Vagina (tissue), 2 donors: ENCODE measurements around the gene COL18A1. TPM values are rescaled to one million over a fixed set of nuclear protein-coding genes. Genes with fewer than 3 reads are reported as not detected.

Experiments
- DNase-seq, 2 donors: peaks; one replicate each; pipeline ENCODE4 v3.0.0-alpha.2; 2017; ENCODE audit errors: extremely low spot score in 2 of 2
- H3K27ac ChIP-seq: fragments of 200-600 bp; sonication (generic); one replicate; pipeline ENCODE4 v1.5.1; 2019
- H3K27me3 ChIP-seq: fragments of 200-600 bp; sonication (generic); one replicate; pipeline ENCODE4 v1.5.1; 2019
- H3K36me3 ChIP-seq, 2 donors: fragments of 200-600 bp; sonication (generic); one replicate each; pipeline ENCODE4 v1.5.1; 2017 to 2019
- H3K4me1 ChIP-seq: fragments of 200-600 bp; sonication (generic); one replicate; pipeline ENCODE4 v1.5.1; 2019
- H3K4me3 ChIP-seq, 2 donors: fragments of 200-600 bp; sonication (generic); 1 replicate in 1 of 2; 2 replicates in 1 of 2; pipeline ENCODE4 v1.5.1; 2016 to 2019
- H3K9me3 ChIP-seq: fragments of 200-600 bp; sonication (generic); one replicate; pipeline ENCODE4 v1.5.1; 2019
- POLR2A ChIP-seq, 2 donors: fragments of 450-650 bp; IDR thresholded peaks; one replicate each; pipeline ENCODE4 v1.6.1; 2017; ENCODE audit warnings: antibody characterized with exemption in 2 of 2, mild to moderate bottlenecking in 2 of 2, moderate library complexity in 2 of 2
- POLR2AphosphoS5 ChIP-seq, 2 donors: sonication (generic); formaldehyde crosslinking; IDR thresholded peaks; one replicate each; pipeline ENCODE4 v1.9.0; 2017; ENCODE audit warnings: antibody characterized with exemption in 2 of 2, mild to moderate bottlenecking in 2 of 2, low read depth in 1 of 2; ENCODE audit not compliant: insufficient read depth in 1 of 2
- intact Hi-C: fragments of 100-400 bp; cut with DNase I; formaldehyde crosslinking; loops from one replicate; pipeline ENCODE4 v1.15.1; 2023
- total RNA-seq: library from RNA; depleted of rRNA; stranded (reverse); fragments of >200 nt; gene quantifications from one replicate; pipeline ENCODE4 v1.2.3, GENCODE V29; 2016
- TF ChIP-seq, protein P1 (sequence below), 3 experiments: fragments of 450-650 bp in 2 of 3; fragments of 200-600 bp in 1 of 3; sonication (generic) in 1 of 3; IDR thresholded peaks; one replicate each; pipeline ENCODE4 v1.5.1; 2017 to 2019; ENCODE audit warnings: antibody characterized with exemption in 3 of 3, mild to moderate bottlenecking in 2 of 3, moderate library complexity in 2 of 3

The COL18A1 gene
- total RNA-seq, 1 donor from 2014 or later: 86.7 TPM

DNA sequence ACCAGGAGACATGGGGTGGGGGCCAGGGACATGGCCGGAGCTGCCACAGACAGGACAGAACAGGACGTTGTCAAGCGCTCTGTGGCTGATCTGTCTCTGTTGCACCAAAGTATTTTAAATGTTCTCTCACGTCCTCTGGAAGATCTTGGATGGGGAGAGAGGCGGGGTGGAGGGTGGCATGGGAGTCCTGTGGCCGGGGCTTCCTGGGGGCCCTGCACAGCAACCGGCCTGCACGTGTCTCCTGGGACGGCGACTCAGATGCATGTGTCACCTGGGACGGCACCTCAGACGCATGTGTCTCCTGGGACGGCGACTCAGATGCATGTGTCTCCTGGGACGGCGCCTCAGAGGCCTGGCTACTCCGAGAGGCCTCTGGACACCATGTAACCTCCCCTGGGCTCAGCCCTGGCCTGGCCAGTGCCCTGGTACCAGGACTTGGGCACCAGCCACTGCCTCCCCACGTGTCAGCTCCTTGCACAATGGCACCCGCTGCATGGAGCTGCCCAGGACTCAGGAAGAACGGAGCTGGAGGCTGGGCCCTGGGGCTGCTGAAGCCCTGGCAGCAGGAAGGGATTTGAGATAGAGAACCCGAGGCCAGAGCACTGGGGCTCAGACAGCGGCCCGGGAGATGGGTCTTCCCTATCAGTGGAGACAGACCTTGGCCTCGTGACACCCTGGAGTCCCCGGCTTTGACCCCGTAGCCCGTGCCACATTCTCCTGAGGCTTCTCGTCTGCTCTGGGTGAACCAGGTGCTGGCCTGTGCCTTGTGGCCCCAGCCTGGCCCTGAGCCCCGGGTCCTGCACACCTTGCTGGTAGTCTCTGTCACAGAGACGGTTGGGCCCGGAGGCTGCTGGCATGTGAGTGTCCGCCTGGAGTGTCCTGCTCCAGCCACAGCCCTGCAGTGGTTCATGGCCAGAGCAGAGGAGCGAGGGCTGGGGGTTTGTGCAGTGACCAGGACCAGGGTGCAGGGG lies 152.0 kb downstream of the COL18A1 start:
- no peak overlapping the region for H3K27ac ChIP-seq
- TF ChIP-seq, protein P1, sequence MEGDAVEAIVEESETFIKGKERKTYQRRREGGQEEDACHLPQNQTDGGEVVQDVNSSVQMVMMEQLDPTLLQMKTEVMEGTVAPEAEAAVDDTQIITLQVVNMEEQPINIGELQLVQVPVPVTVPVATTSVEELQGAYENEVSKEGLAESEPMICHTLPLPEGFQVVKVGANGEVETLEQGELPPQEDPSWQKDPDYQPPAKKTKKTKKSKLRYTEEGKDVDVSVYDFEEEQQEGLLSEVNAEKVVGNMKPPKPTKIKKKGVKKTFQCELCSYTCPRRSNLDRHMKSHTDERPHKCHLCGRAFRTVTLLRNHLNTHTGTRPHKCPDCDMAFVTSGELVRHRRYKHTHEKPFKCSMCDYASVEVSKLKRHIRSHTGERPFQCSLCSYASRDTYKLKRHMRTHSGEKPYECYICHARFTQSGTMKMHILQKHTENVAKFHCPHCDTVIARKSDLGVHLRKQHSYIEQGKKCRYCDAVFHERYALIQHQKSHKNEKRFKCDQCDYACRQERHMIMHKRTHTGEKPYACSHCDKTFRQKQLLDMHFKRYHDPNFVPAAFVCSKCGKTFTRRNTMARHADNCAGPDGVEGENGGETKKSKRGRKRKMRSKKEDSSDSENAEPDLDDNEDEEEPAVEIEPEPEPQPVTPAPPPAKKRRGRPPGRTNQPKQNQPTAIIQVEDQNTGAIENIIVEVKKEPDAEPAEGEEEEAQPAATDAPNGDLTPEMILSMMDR (IDR thresholded peaks at IDR 0.05): no peak
- TF ChIP-seq POLR2AphosphoS5 (IDR thresholded peaks at IDR 0.05; ENCODE audit: insufficient read depth in 1 of 2, low read depth in 1 of 2): no peak
- TF ChIP-seq POLR2A (IDR thresholded peaks at IDR 0.05): no peak
- no peaks in the 10 kb centered on the region for H3K4me1 ChIP-seq
- no peaks in the 10 kb centered on the region for H3K27me3 ChIP-seq
- no peaks in the 10 kb centered on the region for H3K9me3 ChIP-seq
- H3K36me3 ChIP-seq: no peaks in the 10 kb centered on the region
- no peak for DNase-seq
- no peak overlapping the region for H3K4me3 ChIP-seq
- intact Hi-C loops: loop anchor here (5.0 to 10.0 kb wide), 2 partner anchors 40 to 258 kb away; no protein-coding TSS in a partner anchor

DNA sequence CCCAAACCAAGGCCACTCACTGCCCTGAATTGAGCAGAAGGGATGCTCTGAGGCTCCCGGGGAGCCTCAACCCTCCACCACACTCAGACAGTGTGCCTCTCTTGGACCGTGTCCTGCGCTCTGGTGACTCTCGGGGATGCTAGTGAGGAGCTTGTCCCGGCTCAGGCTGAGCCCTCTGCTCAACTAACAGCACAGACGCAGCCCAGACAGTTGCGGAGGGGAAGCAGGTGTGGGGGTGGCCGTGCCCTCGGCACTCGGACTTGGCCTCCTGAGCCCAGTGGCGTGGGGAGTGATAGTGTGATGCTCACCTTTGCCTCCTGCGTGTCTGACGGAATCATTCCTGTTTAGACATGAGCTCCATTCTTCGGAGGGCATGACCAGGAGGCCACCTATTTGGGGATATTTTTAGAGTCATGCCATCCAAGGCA lies 152.7 kb downstream of the COL18A1 start:
- TF ChIP-seq POLR2AphosphoS5 (IDR thresholded peaks at IDR 0.05; ENCODE audit: insufficient read depth in 1 of 2, low read depth in 1 of 2) (no peak), POLR2A (IDR thresholded peaks at IDR 0.05) (no peak)
- TF ChIP-seq, protein P1 (IDR thresholded peaks at IDR 0.05): no peak
- Histone ChIP-seq H3K4me3 (no peak overlapping the region), H3K36me3 (no peaks in the 10 kb centered on the region), H3K27me3 (no peaks in the 10 kb centered on the region), H3K9me3 (no peaks in the 10 kb centered on the region), H3K27ac (no peak overlapping the region), H3K4me1 (no peaks in the 10 kb centered on the region)
- intact Hi-C loops: loop anchor here (5.0 to 10.0 kb wide), 2 partner anchors 40 to 257 kb away; no protein-coding TSS in a partner anchor
- DNase-seq: no peak

DNA sequence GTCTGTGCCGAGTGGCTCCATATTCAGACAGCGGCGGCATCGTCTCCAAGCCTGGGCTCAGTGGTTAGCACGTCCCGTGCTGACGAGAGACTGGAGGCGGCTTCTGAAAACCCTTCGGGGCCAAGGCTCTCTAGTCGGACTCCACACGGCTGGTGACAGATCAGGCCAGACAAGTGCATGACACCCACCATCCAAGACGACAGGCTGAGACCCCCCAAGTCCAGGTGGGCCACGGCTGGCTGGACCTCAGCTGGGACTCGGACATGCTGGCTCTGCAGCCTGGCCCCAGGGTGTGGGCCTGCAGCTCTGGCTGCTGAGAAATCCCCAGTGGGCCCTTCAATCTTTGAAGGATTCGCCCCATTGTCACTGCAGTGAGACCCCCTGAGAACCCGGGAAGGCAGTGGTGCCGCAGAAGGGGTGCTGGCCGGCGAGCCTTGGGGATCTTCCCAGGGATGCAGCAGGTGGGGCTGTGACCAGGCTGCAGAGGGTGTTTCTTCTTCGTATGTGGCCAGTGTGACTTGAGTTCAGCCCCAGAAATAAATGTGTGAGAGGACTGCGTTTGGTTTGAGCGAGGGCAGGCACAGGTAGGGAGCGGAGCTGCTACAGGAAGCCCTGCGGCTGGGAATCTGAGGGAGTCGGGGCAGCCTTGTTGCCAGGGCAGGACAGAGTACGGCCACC lies 153.2 kb downstream of the COL18A1 start:
- no peak for DNase-seq
- H3K4me3 ChIP-seq: no peak overlapping the region
- no peak overlapping the region for H3K27ac ChIP-seq
- H3K9me3 ChIP-seq: no peaks in the 10 kb centered on the region
- no peaks in the 10 kb centered on the region for H3K36me3 ChIP-seq
- no peaks in the 10 kb centered on the region for H3K4me1 ChIP-seq
- intact Hi-C loops: loop anchor here (5.0 to 10.0 kb wide), 2 partner anchors 39 to 257 kb away; no protein-coding TSS in a partner anchor
- no peaks in the 10 kb centered on the region for H3K27me3 ChIP-seq
- TF ChIP-seq POLR2AphosphoS5 (IDR thresholded peaks at IDR 0.05; ENCODE audit: insufficient read depth in 1 of 2, low read depth in 1 of 2): no peak
- TF ChIP-seq, protein P1 (IDR thresholded peaks at IDR 0.05): no peak
- TF ChIP-seq POLR2A (IDR thresholded peaks at IDR 0.05): no peak

DNA sequence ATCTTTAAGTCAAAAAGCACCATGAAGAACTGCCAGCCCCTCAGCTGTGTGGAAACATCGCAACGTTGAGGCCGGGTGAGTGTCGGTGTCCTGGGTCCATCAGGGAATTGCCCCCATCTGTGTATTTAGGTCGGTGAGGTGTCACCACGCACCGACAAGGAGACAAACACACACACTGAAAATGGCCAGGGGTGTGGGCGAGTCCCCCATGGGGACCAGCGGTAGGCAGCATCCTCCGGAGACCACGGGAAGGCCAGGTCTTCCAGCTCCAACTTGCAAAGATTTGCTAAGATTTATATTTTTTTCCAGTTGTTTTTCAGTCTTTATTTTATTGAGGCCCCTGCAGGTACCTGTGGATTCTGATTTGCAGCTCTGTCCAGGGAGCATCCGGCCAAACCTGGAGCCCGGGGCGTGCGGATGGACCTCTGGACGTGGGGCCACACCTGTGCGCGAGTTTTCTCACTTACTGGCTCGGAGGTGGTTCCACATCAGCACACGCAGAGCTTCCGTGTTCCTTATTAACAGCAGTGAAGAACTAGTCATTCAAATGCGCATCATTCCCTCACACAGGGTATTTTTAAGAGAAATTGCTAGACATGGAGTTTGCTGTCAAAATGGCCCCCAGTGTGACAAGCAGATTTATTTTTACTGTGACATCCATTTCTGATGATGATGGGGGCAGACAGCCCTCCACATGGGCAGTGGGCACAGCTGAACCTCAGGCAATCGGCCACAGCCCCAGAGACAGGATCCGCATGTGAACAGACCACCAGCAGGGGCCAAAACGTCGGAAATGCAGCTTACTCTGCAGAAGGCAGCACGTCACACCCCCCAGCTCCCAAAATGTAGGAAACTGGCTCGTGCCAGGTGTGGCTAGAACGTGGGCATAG lies 154.5 kb downstream of the COL18A1 start:
- no peak for TF ChIP-seq POLR2AphosphoS5 (IDR thresholded peaks at IDR 0.05; ENCODE audit: insufficient read depth in 1 of 2, low read depth in 1 of 2)
- TF ChIP-seq, protein P1 (IDR thresholded peaks at IDR 0.05): no peak
- no peak for TF ChIP-seq POLR2A (IDR thresholded peaks at IDR 0.05)
- no peaks in the 10 kb centered on the region for H3K27me3 ChIP-seq
- no peaks in the 10 kb centered on the region for H3K4me1 ChIP-seq
- H3K4me3 ChIP-seq: no peak overlapping the region
- no peak for DNase-seq
- intact Hi-C loops: loop anchor here (5.0 to 10.0 kb wide), 2 partner anchors 38 to 255 kb away; no protein-coding TSS in a partner anchor
- H3K27ac ChIP-seq: no peak overlapping the region
- H3K36me3 ChIP-seq: no peaks in the 10 kb centered on the region
- H3K9me3 ChIP-seq: no peaks in the 10 kb centered on the region
